SH-SY5Y (cell line): ENCODE results near the gene DDIAS.

Experiments used
- GATA2 ChIP-seq: IDR thresholded peaks from 2 replicates; pipeline ENCODE4 v1.6.1; 2011; ENCODE audit warnings: mild to moderate bottlenecking, low read depth, low read length
- GATA3 ChIP-seq: IDR thresholded peaks from 2 replicates; pipeline ENCODE4 v1.6.1; 2011; ENCODE audit warnings: low read depth, mild to moderate bottlenecking, low read length, moderate library complexity

GRCh38 chr11:82945682-82946081, 44.1 kb downstream of the DDIAS start:
- TF ChIP-seq GATA2, result no peak
- no peak for TF ChIP-seq GATA3
